ENCODE data around the gene INPP5A. TPM values are rescaled to one million over a fixed set of nuclear protein-coding genes. Genes with fewer than 3 reads are reported as not detected.

Gene INPP5A
- total and polyA plus RNA-seq, 2 of the 13 experiments (the other 11 are each of a cell fraction or from before 2014, with no cell fraction given): 17.5 to 37.9 TPM

DNA sequence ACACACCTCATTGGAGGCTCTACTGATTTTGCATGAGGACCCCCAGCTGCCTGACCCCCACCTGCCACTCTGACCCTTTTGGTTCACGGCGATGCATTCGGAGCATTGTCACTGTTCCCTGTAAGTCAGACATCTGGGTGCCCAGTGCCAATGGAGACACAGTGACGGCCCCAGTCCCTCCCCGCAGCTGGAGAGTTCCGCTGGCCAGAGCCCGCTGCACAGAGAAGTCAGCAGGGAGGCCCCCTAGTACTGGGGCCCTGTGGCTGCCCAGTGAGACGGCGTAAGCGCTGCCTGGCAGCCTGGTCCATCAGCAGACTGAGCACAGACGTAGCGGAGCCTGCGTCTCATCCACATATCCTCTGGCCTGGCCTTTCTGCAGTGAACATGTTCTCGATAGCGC, 170.9 kb downstream of the INPP5A start (continued):
- TF ChIP-seq MAZ (IDR thresholded peaks at IDR 0.05; ENCODE audit: borderline replicate concordance, low read depth, low read length): no peak
- no peak for TF ChIP-seq MAZ (CRISPR knock-in tag; IDR thresholded peaks at IDR 0.05; ENCODE audit: low read depth)
- TF ChIP-seq, protein P1, sequence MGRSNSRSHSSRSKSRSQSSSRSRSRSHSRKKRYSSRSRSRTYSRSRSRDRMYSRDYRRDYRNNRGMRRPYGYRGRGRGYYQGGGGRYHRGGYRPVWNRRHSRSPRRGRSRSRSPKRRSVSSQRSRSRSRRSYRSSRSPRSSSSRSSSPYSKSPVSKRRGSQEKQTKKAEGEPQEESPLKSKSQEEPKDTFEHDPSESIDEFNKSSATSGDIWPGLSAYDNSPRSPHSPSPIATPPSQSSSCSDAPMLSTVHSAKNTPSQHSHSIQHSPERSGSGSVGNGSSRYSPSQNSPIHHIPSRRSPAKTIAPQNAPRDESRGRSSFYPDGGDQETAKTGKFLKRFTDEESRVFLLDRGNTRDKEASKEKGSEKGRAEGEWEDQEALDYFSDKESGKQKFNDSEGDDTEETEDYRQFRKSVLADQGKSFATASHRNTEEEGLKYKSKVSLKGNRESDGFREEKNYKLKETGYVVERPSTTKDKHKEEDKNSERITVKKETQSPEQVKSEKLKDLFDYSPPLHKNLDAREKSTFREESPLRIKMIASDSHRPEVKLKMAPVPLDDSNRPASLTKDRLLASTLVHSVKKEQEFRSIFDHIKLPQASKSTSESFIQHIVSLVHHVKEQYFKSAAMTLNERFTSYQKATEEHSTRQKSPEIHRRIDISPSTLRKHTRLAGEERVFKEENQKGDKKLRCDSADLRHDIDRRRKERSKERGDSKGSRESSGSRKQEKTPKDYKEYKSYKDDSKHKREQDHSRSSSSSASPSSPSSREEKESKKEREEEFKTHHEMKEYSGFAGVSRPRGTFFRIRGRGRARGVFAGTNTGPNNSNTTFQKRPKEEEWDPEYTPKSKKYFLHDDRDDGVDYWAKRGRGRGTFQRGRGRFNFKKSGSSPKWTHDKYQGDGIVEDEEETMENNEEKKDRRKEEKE (IDR thresholded peaks at IDR 0.05): no peak
- no peak for TF ChIP-seq ZNF253 (CRISPR knock-in tag; IDR thresholded peaks at IDR 0.05; ENCODE audit: borderline replicate concordance)

DNA sequence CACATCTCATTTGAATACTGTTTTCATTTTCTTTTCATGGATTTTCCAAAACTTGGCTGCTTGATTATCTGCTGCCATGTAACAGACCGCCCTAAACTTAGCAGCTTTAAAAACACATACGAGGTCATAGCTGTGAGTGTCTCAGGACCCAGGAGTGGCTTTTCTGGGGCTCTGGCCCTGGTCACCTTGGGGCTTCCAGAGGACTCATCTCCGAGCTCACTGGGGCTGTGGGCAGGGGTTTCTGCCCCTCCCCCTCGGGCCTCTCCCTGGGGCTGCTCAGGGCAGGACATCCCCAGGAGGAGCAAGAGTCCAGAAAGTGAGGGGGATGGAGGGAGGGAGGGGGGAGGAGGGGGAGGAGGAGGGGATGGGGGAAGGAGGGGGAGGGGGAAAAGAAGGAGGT, 171.3 kb downstream of the INPP5A start:
- intact Hi-C loops (cut with micrococcal nuclease; ENCODE audit: unreplicated experiment): no loop called here
- no peak overlapping the region for H2AFZ ChIP-seq (ENCODE audit: low read length)
- no peaks in the 10 kb centered on the region for H4K20me1 ChIP-seq (ENCODE audit: insufficient read depth, low read length)
- no peak overlapping the region for H3K4me2 ChIP-seq (ENCODE audit: low read depth, low read length)
- H3K27me3 ChIP-seq (ENCODE audit: control insufficient read depth in 1 of 2, insufficient read depth in 2 of 2, low read length in 2 of 2): no peaks in the 10 kb centered on the region
- POLR2A ChIA-PET: no interaction called here
- BruUV-seq (replicated peaks): no TSS peak
- no peak for FAIRE-seq
- no peaks in the 10 kb centered on the region for H3K4me1 ChIP-seq (ENCODE audit: insufficient read depth, low read length)
- no peaks in the 10 kb centered on the region for H3K79me2 ChIP-seq (ENCODE audit: insufficient read depth, low read length)
- no peak overlapping the region for H3K9ac ChIP-seq (ENCODE audit: insufficient read depth, low read depth, low read length)
- no peak for DNase-seq (ENCODE audit: low spot score)
- no peak for ATAC-seq
- WGBS (ENCODE audit: low lambda C conversion rate): 95% methylated on average over 4 of the region's 4 CpGs
- no peak overlapping the region for H3K27ac ChIP-seq (ENCODE audit: extremely low read length, insufficient read depth, low read length)
- in situ Hi-C loops (cut with HindIII; ENCODE audit: extremely low pct_ligation_motif_present, low pct_unique_long_range_greater_than_20kb): no loop called here
- CTCF ChIA-PET (ENCODE audit: low intra/inter-chr PET ratio, low total read pairs): no interaction called here
- peaks cover 0 to 6% of the 10 kb centered on the region in 2 experiments; a peak in 2 of 5 replicates for H3K36me3 ChIP-seq (replicated peaks in 1 of 2; ENCODE audit: control insufficient read depth in 1 of 2, insufficient read depth in 2 of 2, low read length in 2 of 2)
- no peak overlapping the region for H3K4me3 ChIP-seq (replicated peaks in 1 of 3; ENCODE audit: insufficient read depth in 1 of 3, low read depth in 2 of 3, low read length in 3 of 3)
- H3K9me3 ChIP-seq (ENCODE audit: low read length): peaks cover 11% of the 10 kb centered on the region; the same call in 1 of the 2 replicates
- TF ChIP-seq, protein P2, sequence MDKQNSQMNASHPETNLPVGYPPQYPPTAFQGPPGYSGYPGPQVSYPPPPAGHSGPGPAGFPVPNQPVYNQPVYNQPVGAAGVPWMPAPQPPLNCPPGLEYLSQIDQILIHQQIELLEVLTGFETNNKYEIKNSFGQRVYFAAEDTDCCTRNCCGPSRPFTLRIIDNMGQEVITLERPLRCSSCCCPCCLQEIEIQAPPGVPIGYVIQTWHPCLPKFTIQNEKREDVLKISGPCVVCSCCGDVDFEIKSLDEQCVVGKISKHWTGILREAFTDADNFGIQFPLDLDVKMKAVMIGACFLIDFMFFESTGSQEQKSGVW (CRISPR knock-in tag; IDR thresholded peaks at IDR 0.05; ENCODE audit: borderline replicate concordance): no peak
- TF ChIP-seq HIVEP1 (CRISPR knock-in tag; IDR thresholded peaks at IDR 0.05) (no peak), ZNF446 (CRISPR knock-in tag; IDR thresholded peaks at IDR 0.05) (no peak), JUND (CRISPR knock-in tag; IDR thresholded peaks at IDR 0.05) (no peak)
- TF ChIP-seq, protein P3, sequence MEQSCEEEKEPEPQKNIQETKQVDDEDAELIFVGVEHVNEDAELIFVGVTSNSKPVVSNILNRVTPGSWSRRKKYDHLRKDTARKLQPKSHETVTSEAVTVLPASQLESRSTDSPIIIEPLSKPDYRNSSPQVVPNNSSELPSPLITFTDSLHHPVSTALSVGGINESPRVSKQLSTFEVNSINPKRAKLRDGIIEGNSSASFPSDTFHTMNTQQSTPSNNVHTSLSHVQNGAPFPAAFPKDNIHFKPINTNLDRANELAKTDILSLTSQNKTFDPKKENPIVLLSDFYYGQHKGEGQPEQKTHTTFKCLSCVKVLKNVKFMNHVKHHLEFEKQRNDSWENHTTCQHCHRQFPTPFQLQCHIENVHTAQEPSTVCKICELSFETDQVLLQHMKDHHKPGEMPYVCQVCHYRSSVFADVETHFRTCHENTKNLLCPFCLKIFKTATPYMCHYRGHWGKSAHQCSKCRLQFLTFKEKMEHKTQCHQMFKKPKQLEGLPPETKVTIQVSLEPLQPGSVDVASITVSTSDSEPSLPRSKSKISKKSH (CRISPR knock-in tag; IDR thresholded peaks at IDR 0.05; ENCODE audit: borderline replicate concordance): no peak
- TF ChIP-seq, protein P4, sequence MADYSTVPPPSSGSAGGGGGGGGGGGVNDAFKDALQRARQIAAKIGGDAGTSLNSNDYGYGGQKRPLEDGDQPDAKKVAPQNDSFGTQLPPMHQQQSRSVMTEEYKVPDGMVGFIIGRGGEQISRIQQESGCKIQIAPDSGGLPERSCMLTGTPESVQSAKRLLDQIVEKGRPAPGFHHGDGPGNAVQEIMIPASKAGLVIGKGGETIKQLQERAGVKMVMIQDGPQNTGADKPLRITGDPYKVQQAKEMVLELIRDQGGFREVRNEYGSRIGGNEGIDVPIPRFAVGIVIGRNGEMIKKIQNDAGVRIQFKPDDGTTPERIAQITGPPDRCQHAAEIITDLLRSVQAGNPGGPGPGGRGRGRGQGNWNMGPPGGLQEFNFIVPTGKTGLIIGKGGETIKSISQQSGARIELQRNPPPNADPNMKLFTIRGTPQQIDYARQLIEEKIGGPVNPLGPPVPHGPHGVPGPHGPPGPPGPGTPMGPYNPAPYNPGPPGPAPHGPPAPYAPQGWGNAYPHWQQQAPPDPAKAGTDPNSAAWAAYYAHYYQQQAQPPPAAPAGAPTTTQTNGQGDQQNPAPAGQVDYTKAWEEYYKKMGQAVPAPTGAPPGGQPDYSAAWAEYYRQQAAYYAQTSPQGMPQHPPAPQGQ (CRISPR knock-in tag; IDR thresholded peaks at IDR 0.05; ENCODE audit: borderline replicate concordance): no peak
- TF ChIP-seq, protein P5, sequence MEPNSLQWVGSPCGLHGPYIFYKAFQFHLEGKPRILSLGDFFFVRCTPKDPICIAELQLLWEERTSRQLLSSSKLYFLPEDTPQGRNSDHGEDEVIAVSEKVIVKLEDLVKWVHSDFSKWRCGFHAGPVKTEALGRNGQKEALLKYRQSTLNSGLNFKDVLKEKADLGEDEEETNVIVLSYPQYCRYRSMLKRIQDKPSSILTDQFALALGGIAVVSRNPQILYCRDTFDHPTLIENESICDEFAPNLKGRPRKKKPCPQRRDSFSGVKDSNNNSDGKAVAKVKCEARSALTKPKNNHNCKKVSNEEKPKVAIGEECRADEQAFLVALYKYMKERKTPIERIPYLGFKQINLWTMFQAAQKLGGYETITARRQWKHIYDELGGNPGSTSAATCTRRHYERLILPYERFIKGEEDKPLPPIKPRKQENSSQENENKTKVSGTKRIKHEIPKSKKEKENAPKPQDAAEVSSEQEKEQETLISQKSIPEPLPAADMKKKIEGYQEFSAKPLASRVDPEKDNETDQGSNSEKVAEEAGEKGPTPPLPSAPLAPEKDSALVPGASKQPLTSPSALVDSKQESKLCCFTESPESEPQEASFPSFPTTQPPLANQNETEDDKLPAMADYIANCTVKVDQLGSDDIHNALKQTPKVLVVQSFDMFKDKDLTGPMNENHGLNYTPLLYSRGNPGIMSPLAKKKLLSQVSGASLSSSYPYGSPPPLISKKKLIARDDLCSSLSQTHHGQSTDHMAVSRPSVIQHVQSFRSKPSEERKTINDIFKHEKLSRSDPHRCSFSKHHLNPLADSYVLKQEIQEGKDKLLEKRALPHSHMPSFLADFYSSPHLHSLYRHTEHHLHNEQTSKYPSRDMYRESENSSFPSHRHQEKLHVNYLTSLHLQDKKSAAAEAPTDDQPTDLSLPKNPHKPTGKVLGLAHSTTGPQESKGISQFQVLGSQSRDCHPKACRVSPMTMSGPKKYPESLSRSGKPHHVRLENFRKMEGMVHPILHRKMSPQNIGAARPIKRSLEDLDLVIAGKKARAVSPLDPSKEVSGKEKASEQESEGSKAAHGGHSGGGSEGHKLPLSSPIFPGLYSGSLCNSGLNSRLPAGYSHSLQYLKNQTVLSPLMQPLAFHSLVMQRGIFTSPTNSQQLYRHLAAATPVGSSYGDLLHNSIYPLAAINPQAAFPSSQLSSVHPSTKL (CRISPR knock-in tag; IDR thresholded peaks at IDR 0.05): no peak

Data from HepG2 (cell line).